Activated CD8-positive, alpha-beta memory T cell treated with anti-CD3 and anti-CD28 coated beads, Interleukin-2, amount 10 ng/mL, durations not matched to agents 7 days and 5 days (primary cell): Measurements from ENCODE around the gene TEX44. TPM values are rescaled to one million over a fixed set of nuclear protein-coding genes. Genes with fewer than 3 reads are reported as not detected.
"Not testable (repeated sequence)": the region's sequence is repeated elsewhere in the genome, so short reads cannot be mapped to it uniquely, and the experiment has no call there.

Source experiments
- ATAC-seq: fragments of 150-1000 bp; cut with Tn5 transposase; one replicate; pipeline ENCODE4 v1.10.0; 2021; ENCODE audit warnings: moderate library complexity
- CTCF ChIA-PET: fragments of 350-600 bp; sonication (Branson Sonifier 250); formaldehyde crosslinking; loops from one replicate; lab custom pipeline; 2021; ENCODE audit warnings: antibody characterized with exemption; lab: Charles Lee
- DNase-seq: peaks from one replicate; pipeline ENCODE4 v3.0.0-alpha.2; 2020
- H3K27ac Mint-ChIP-seq: one replicate; pipeline ENCODE4 v1.8.0; 2021; ENCODE audit warnings: mild to moderate bottlenecking, mixed read lengths
- H3K27me3 Mint-ChIP-seq: one replicate; pipeline ENCODE4 v1.8.0; 2021; ENCODE audit warnings: mixed read lengths
- H3K36me3 Mint-ChIP-seq: one replicate; pipeline ENCODE4 v1.8.0; 2021; ENCODE audit warnings: mild to moderate bottlenecking, mixed read lengths
- H3K4me1 Mint-ChIP-seq: one replicate; pipeline ENCODE4 v1.8.0; 2021; ENCODE audit warnings: mixed read lengths
- H3K4me3 Mint-ChIP-seq: one replicate; pipeline ENCODE4 v1.8.0; 2021; ENCODE audit warnings: mild to moderate bottlenecking, moderate library complexity, mixed read lengths
- H3K9me3 Mint-ChIP-seq: one replicate; pipeline ENCODE4 v1.8.0; 2022; ENCODE audit warnings: low read depth, mixed read lengths
- total RNA-seq, 2 experiments: library from RNA; stranded (reverse); gene quantifications; one replicate each; pipeline ENCODE4 v1.2.3, GENCODE V29; 2021

Gene TEX44
- total RNA-seq, 2 experiments from 2014 or later: not detected

- H3K36me3 Mint-ChIP-seq: peaks cover 2% of the 10 kb centered on the region
- CTCF ChIA-PET: interaction anchor here (1.1 kb wide), 1 partner anchor 13 kb away, joined by 3 read pairs; no protein-coding TSS in a partner anchor
Measured at GRCh38 chr2:231576465-231576864, 16.2 kb upstream of the TEX44 start.

DNA sequence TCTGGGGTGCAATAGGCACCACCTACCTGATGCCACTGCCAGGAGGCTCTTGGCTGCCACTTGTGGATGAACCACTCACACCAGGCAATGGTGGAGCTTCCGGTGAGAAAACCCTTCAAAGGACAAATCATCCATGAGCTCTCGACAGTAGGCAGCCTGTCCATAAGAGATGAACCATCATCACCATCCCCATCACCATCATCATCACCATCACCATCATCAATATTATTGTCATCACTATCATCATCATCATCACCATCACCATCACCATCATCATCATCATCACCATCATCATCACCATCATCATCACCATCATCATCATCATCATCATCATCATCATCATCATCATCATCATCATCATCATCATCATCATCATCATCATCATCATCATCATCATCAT is 14.0 kb upstream of the TEX44 start:
- not testable (repeated sequence) for H3K27me3 Mint-ChIP-seq, H3K27ac Mint-ChIP-seq, DNase-seq, H3K36me3 Mint-ChIP-seq, H3K9me3 Mint-ChIP-seq, H3K4me3 Mint-ChIP-seq, ATAC-seq
- CTCF ChIA-PET: interaction anchor here (1.0 to 1.2 kb wide), 4 partner anchors 15 to 61 kb away, joined by 3 to 7 read pairs (median 4); partner anchors contain the start of gene NMUR1
- peaks cover 14% of the 10 kb centered on the region for H3K4me1 Mint-ChIP-seq

More at GRCh38 chr2:231576465-231576864, 16.2 kb upstream of the TEX44 start:
- Mint-ChIP-seq H3K4me3 (no peak overlapping the region), H3K9me3 (peaks cover 6% of the 10 kb centered on the region), H3K27ac (no peak overlapping the region), H3K27me3 (peaks cover 13% of the 10 kb centered on the region), H3K4me1 (peaks cover 14% of the 10 kb centered on the region)
- DNase-seq: no peak
- ATAC-seq: no peak

DNA sequence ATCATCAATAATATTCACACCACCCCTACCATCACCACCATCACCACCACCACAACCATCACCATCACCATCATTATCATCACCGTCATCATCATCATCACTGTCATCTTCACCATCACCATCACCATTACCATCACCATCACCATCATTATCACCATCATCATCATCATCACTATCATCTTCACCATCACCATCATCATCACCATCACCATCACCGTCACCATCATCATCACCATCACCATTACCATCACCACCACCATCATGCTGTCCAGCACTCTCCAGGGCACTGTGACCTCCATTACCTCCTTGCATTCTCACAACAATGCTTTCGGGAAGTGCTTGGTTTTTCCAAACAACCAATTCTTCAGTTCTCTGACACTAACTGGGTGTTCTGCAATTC is 13.1 kb upstream of the TEX44 start:
- CTCF ChIA-PET: no interaction called here
- Mint-ChIP-seq H3K9me3 (peaks cover 6% of the 10 kb centered on the region), H3K36me3 (peaks cover 2% of the 10 kb centered on the region), H3K4me1 (peaks cover 14% of the 10 kb centered on the region), H3K27ac (no peak overlapping the region), H3K4me3 (no peak overlapping the region), H3K27me3 (peaks cover 8% of the 10 kb centered on the region)
- ATAC-seq (no peak), DNase-seq (no peak)

- CTCF ChIA-PET: interaction anchor here (0.8 to 1.3 kb wide), 4 partner anchors 10 to 36 kb away, joined by 3 read pairs; no protein-coding TSS in a partner anchor
- ATAC-seq: no peak
- Mint-ChIP-seq H3K4me3 (no peak overlapping the region), H3K9me3 (peaks cover 6% of the 10 kb centered on the region), H3K4me1 (peaks cover 3% of the 10 kb centered on the region), H3K36me3 (peaks cover 2% of the 10 kb centered on the region), H3K27ac (no peak overlapping the region), H3K27me3 (peaks cover 8% of the 10 kb centered on the region)
- no peak for DNase-seq
Measured at GRCh38 chr2:231581328-231581727, 11.3 kb upstream of the TEX44 start.

- H3K27me3 Mint-ChIP-seq: peaks cover 10% of the 10 kb centered on the region
- ATAC-seq: no peak
Measured at GRCh38 chr2:231583982-231584381, 8.7 kb upstream of the TEX44 start.

GRCh38 chr2:231587744-231588143 is 4.9 kb upstream of the TEX44 start:
- DNase-seq, H3K4me1 Mint-ChIP-seq, H3K4me3 Mint-ChIP-seq, H3K36me3 Mint-ChIP-seq, H3K27me3 Mint-ChIP-seq, H3K27ac Mint-ChIP-seq, ATAC-seq, H3K9me3 Mint-ChIP-seq: not testable (repeated sequence)
- CTCF ChIA-PET: interaction anchor here (0.7 to 1.0 kb wide), 2 partner anchors 14 to 105 kb away, joined by 3 read pairs; no protein-coding TSS in a partner anchor

More at GRCh38 chr2:231583982-231584381, 8.7 kb upstream of the TEX44 start:
- Mint-ChIP-seq H3K4me3 (no peak overlapping the region), H3K9me3 (peaks cover 3% of the 10 kb centered on the region), H3K36me3 (no peaks in the 10 kb centered on the region), H3K27ac (no peak overlapping the region), H3K4me1 (no peaks in the 10 kb centered on the region)
- CTCF ChIA-PET: interaction anchor here (0.9 to 1.4 kb wide), 2 partner anchors 17 to 19 kb away, joined by 4 read pairs; no protein-coding TSS in a partner anchor
- DNase-seq: no peak

DNA sequence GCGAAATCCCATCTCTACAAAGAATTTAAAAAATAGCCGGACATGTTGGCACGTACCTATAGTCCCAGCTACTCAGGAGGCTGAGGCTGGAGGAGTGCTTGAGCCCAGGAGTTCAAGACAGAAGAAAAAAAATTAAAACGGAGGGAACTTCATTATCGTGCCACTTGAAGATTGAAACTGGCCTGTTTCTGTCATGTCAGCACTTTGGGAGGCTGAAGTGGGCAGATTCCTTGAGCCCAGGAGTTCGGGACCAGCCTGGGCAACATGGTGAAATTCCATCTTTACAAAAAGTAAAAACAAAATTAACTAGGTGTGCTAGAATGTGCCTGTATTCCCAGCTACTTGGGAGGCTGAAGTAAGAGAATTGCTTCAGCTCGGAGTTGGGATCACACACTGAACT is 3.0 kb upstream of the TEX44 start:
- H3K4me3 Mint-ChIP-seq: no peak overlapping the region
- H3K27ac Mint-ChIP-seq: no peak overlapping the region
- no peak for ATAC-seq
- CTCF ChIA-PET: interaction anchor here (0.9 to 1.3 kb wide), 5 partner anchors 9 to 29 kb away, joined by 3 to 4 read pairs (median 3); no protein-coding TSS in a partner anchor
- H3K9me3 Mint-ChIP-seq: no peaks in the 10 kb centered on the region
- H3K4me1 Mint-ChIP-seq: no peaks in the 10 kb centered on the region
- H3K27me3 Mint-ChIP-seq: peaks cover 2% of the 10 kb centered on the region
- DNase-seq: no peak
- no peaks in the 10 kb centered on the region for H3K36me3 Mint-ChIP-seq

DNA sequence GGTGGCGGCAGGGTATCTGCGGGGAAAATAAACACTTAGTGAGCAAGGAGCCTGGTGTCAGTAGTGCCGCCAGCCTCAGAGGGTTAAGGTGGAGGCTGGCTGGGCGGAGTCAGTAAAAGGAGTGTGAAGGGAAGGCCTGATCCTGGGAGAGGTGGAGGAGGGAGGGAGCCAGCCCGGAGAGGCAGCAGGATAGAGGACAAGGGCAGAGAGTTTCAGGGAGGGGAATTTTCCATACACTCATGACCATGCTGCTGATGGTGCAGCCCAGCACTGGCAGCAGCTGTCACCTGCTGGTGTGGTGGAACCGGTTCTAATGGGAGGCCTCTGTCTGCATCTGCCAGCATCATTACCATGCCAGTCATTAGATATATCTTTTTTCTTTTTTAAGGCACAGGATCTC is 2.0 kb upstream of the TEX44 start:
- CTCF ChIA-PET: interaction anchor here (0.6 to 4.1 kb wide), 3 partner anchors 10 to 51 kb away, joined by 3 to 28 read pairs (median 4); no protein-coding TSS in a partner anchor

GRCh38 chr2:231593666-231594065 is 1.0 kb downstream of the TEX44 start:
- no peak overlapping the region for H3K4me3 Mint-ChIP-seq
- no peaks in the 10 kb centered on the region for H3K36me3 Mint-ChIP-seq
- ATAC-seq: no peak
- no peaks in the 10 kb centered on the region for H3K4me1 Mint-ChIP-seq
- CTCF ChIA-PET: interaction anchor here (1.1 to 4.1 kb wide), 3 partner anchors 8 to 111 kb away, joined by 3 to 28 read pairs (median 4); no protein-coding TSS in a partner anchor
- no peaks in the 10 kb centered on the region for H3K9me3 Mint-ChIP-seq
- peaks cover under 1% of the 10 kb centered on the region for H3K27me3 Mint-ChIP-seq
- no peak overlapping the region for H3K27ac Mint-ChIP-seq
- no peak for DNase-seq

More for the DNA sequence above, 2.0 kb upstream of the TEX44 start:
- no peak overlapping the region for H3K27ac Mint-ChIP-seq
- DNase-seq: no peak
- no peak overlapping the region for H3K4me3 Mint-ChIP-seq
- no peaks in the 10 kb centered on the region for H3K36me3 Mint-ChIP-seq
- no peak for ATAC-seq
- H3K4me1 Mint-ChIP-seq: no peaks in the 10 kb centered on the region
- H3K9me3 Mint-ChIP-seq: no peaks in the 10 kb centered on the region
- H3K27me3 Mint-ChIP-seq: peaks cover 2% of the 10 kb centered on the region

DNA sequence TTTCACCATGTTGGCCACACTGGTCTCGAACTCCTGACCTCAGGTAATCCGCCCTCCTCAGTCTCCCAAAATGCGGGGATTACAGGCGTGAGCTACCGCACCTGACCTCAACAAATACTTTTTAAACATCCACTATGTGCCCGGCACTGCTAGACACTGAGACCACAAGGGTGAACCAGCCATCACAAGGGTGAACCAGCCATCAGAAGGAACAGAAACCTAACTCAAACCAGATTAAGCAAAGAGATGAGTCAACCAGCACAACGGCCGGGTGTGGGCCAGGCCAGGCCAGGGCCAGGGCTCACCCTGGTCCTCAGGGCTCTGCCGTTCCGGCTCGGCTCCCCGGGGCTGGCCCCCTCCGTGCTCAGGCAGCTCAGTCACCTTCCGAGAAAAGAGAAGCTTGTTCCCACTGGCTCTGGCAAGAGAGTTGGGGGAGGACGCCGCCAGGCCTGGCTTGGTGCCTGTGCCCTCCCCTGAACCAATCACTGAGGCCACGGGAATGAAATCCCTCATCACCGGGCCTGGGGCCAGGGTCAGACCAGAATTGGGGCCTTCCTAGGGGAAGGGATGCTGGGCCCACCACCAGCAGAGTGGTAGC is 4.4 kb downstream of the TEX44 start:
- peaks cover 3% of the 10 kb centered on the region for H3K4me1 Mint-ChIP-seq
- CTCF ChIA-PET: interaction anchor here (2.6 kb wide), 1 partner anchor 15 kb away, joined by 9 read pairs; no protein-coding TSS in a partner anchor
- H3K36me3 Mint-ChIP-seq: no peaks in the 10 kb centered on the region
- no peak overlapping the region for H3K4me3 Mint-ChIP-seq
- ATAC-seq (no peak), DNase-seq (no peak)
- no peaks in the 10 kb centered on the region for H3K27me3 Mint-ChIP-seq
- H3K9me3 Mint-ChIP-seq: no peaks in the 10 kb centered on the region
- H3K27ac Mint-ChIP-seq: no peak overlapping the region

- CTCF ChIA-PET: interaction anchor here (2.6 kb wide), 1 partner anchor 14 kb away, joined by 9 read pairs; no protein-coding TSS in a partner anchor
- Mint-ChIP-seq H3K9me3 (no peaks in the 10 kb centered on the region), H3K36me3 (no peaks in the 10 kb centered on the region), H3K4me3 (no peak overlapping the region), H3K4me1 (peaks cover 3% of the 10 kb centered on the region), H3K27ac (no peak overlapping the region), H3K27me3 (no peaks in the 10 kb centered on the region)
- DNase-seq (no peak), ATAC-seq (no peak)
Measured at GRCh38 chr2:231597627-231598026, 5.0 kb downstream of the TEX44 start.

GRCh38 chr2:231600619-231601355 is 8.1 kb downstream of the TEX44 start:
- no peaks in the 10 kb centered on the region for H3K36me3 Mint-ChIP-seq
- H3K27me3 Mint-ChIP-seq: peaks cover 5% of the 10 kb centered on the region
- no peaks in the 10 kb centered on the region for H3K9me3 Mint-ChIP-seq
- ATAC-seq: no peak
- DNase-seq: no peak
- CTCF ChIA-PET: interaction anchor here (0.6 to 4.9 kb wide), 41 partner anchors 9 to 547 kb away, joined by 3 to 100 read pairs (median 5); partner anchors contain the start of genes COPS7B and TEX44
- no peak overlapping the region for H3K4me3 Mint-ChIP-seq
- H3K4me1 Mint-ChIP-seq: peaks cover 7% of the 10 kb centered on the region
- no peak overlapping the region for H3K27ac Mint-ChIP-seq
